NCI-H2196 treated with DMSO at 0.1 percent for 48 hours (cell line): ENCODE results near the gene SCAMP4.

ENCODE experiments used
- DNase-seq: peaks from one replicate; lab custom pipeline; 2025; ENCODE audit not compliant: unreplicated experiment; lab: John Stamatoyannopoulos, UW

SCAMP4 gene

GRCh38 chr19:1956122-1956494 lies 50.9 kb downstream of the SCAMP4 start:
- DNase-seq = no peak

DNA sequence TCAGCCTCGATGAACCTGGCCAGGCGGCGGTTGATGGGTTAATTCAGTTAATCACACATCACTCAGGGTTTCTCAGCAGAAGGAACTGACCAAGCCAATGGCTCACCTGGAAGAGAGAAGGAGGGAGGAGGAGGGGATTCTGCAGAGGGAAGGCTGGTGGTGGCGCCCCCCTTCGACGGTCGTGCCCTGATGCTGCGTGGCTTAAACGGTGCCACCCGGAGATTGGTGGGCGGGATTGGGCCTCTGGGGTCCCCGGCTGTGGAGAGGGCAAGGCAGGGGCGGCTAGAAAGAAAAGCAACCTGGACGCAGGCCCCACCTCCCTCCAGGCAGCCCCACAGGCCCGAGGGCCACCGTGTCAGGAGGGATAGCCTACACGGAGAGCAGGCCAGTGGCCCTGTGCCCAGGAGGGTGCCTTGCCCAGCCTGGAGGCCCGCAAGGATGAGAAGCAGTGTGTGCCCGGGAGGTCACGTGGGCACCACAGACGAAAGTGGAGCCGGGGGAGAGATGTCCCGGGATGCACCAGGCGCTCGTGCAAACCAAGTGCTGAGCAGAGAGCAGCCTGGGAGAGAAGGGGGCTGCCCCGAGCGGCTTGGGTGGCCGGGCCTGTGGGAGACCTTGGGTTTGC lies 51.8 kb downstream of the SCAMP4 start:
- no peak for DNase-seq

- no peak for DNase-seq
These were observed 52.5 kb downstream of the SCAMP4 start for GRCh38 chr19:1957562-1958248.

GRCh38 chr19:1959928-1960589 lies 54.9 kb downstream of the SCAMP4 start:
- no peak for DNase-seq

GRCh38 chr19:1961000-1961883 lies 56.0 kb downstream of the SCAMP4 start:
- no peak for DNase-seq

- no peak for DNase-seq
These were observed 57.5 kb downstream of the SCAMP4 start for GRCh38 chr19:1962674-1963073.

DNA sequence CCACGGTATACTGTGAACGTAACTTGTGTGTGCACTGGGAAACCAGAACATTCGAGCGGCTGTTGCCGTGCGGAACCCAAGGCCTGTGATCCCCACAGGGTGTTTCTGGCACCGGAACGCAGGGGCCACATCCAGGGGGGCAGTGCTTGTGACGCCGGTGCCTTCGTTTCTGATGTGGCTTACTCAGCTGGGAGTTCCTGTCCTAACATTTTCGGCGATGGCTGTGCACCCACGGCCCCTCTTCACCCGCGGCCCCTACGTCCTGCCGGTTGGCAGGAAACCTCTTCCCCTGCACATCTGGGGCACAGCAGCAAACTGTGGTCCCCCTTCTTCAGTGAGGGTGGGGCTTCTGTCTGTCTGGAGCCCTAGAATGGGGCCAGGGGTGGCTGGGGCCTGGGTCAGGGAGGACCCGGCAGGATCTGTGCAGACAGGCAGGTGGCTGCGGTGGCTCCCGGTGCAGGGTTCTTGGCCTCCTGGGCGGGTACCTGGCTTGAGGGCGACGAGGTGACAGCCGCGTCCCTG lies 61.9 kb downstream of the SCAMP4 start:
- DNase-seq = no peak

DNA sequence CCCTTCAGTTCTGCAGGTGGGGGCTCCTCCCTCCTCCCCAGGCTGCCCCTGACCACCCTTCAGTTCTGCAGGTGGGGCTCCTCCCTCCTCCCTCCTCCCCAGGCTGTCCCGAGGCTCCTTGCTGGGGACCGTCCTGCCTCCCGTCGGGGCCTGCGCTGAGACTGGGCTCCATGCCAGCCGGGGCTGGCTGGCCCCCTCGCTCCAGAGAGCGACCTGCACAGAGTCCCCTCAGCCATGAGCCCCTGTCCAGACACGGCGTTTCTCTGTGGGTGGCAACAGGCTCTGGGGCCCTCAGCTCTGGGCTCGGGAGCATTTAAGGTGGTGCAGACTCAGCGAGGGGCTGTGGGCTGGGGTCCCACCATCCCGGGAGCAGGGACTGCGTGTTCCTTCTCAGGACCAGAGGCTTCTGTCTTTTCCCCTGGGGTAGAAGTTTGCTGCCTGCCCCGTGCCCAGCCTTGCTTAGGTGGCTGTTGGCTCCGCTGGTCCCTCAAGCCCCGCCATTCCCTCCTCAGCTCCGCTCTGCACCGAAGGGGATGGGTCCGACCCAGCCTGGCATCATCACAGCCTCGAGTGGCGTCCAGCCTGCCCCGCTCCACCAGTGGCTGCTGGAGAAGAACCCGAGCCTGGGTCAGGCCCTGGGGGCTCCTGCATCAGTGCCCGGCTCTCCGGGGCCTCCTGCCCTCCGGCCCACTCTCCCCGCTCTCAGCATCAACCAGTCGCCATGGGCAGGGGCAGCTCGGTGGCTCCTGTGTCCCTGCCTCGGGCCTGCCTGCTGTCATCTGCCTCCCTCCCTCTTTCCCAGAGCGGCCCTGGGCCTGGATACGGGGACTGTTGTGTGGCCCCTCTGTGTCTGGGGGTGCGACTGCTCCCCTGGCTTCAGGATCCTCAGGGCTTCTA lies 63.3 kb downstream of the SCAMP4 start:
- DNase-seq = no peak

DNA sequence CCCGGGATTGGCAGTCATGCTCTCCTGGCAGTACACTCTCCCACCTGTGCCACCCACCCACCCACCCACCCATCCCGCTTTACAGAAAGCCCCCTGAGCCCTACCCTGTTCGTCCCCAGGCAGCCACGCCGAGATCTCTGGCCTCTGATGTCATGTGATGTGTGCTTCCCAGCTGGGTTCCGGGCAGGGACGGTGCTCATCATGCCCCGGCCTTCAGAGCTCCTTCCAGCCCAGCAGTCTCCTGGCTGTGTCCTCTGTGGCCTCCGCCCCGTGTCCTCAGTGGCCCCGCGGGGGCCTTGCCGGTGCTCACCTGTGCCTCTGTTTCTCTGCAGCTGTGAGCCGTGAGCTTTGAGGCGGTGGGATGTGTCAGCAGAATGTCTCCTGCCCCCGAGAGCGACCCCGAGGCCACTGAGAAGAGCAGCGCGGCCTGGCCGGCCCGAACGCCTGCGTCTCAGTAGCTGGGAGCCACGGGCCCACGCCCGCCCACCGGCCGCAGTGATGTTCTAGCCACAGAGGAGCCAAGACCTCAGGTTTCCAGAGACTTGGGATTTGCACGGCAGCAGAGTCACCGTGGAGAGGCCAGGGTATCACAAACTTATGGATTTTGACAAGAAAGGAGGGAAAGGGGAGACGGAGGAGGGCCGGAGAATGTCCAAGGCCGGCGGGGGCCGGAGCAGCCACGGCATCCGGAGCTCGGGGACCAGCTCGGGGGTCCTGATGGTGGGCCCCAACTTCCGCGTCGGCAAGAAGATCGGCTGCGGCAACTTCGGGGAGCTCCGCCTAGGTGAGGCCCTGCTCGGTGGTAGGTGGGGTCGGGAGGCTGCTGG lies 64.2 kb downstream of the SCAMP4 start:
- DNase-seq = no peak

DNA sequence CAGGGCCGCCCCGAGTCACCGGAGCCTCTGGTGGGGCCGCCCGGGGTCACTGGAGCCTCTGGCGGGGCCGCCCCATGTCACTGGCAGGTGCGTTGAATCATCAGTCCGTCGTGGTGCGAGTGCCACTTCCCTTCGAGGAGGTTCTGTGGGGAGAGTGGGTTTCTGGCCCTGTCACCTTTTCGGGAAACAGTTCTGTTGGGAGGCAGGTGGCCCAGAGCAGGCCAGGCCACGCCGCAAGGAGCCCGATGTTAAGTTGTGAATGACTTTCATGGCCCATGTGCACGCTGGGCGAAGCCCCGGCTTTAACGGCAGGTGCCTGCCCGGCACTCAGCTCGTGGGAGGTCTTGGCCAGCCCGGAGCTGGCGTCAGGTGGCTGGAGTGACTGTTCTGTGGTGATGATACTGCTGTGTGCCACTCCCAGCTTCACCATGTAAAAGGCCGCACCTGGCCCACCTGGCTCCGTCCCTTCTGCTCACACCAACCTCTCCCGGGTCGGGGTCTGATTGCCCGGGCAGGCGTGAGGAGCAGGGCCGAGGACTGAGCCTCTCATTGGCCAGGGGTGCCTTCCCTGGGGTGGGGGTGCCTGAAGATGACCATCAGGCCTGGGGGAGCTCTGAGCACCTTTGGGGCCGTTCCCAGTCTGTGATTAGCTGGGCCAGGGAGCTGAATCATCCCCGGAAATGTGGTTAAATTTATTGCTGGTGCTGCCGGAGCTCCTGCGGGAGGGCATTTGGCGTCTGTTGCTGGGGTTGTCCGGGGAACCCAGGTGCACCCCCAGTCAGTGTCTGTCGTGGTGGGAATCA lies 65.0 kb downstream of the SCAMP4 start:
- DNase-seq = no peak

GRCh38 chr19:1970806-1971502 lies 65.8 kb downstream of the SCAMP4 start:
- DNase-seq = no peak

- no peak for DNase-seq
These were observed 69.4 kb downstream of the SCAMP4 start for GRCh38 chr19:1974381-1975161.

- DNase-seq = no peak
These were observed 69.9 kb downstream of the SCAMP4 start for GRCh38 chr19:1975162-1975480.
